Panc1 (cell line): ENCODE measurements around the gene SDK2. TPM values are rescaled to one million over a fixed set of nuclear protein-coding genes. Genes with fewer than 3 reads are reported as not detected.

Source experiments
- ATAC-seq: fragments of 200-7000 bp; cut with Tn5 transposase; 2 replicates; pipeline ENCODE4 v1.9.1; 2020; ENCODE audit warnings: mild to moderate bottlenecking, moderate library complexity
- BruUV-seq: library from RNA; stranded (reverse); fragments of 400-500 nt; replicated peaks from 2 replicates; lab custom pipeline; 2021; lab: Mats Ljungman, UMichigan
- CTCF ChIA-PET: fragments of 300-600 bp; sonication (Branson Sonifier 250); formaldehyde crosslinking; loops from one replicate; lab custom pipeline; 2022; ENCODE audit warnings: antibody characterized with exemption; lab: Charles Lee
- POLR2A ChIA-PET: fragments of 300-600 bp; sonication (Branson Sonifier 250); formaldehyde crosslinking; loops from one replicate; lab custom pipeline; 2022; ENCODE audit warnings: antibody characterized with exemption; lab: Charles Lee
- DNase-seq: peaks from one replicate; pipeline ENCODE4 v3.0.0-alpha.2; 2010; ENCODE audit warnings: low read depth, low spot score
- H3K27ac ChIP-seq: 2 replicates; pipeline ENCODE4 v1.5.1; 2011; ENCODE audit warnings: mild to moderate bottlenecking, low read length, inconsistent platforms
- H3K27me3 ChIP-seq: fragments of 200-500 bp; sonication (Bioruptor generic); 2 replicates; pipeline ENCODE4 v1.6.0; 2014; ENCODE audit warnings: low read length, inconsistent platforms; ENCODE audit not compliant: control insufficient read depth, insufficient read depth
- H3K36me3 ChIP-seq: fragments of 200-500 bp; sonication (Bioruptor generic); 2 replicates; pipeline ENCODE4 v1.5.1; 2014; ENCODE audit warnings: inconsistent platforms, mild to moderate bottlenecking, low read length, moderate library complexity; ENCODE audit not compliant: control insufficient read depth, insufficient read depth
- H3K4me1 ChIP-seq: 2 replicates; pipeline ENCODE4 v1.5.1; 2011; ENCODE audit warnings: inconsistent platforms, mild to moderate bottlenecking, low read length, moderate library complexity; ENCODE audit not compliant: control insufficient read depth, insufficient read depth
- H3K4me3 ChIP-seq, 2 experiments: 2 replicates each; pipeline ENCODE4 v1.5.1; 2011 to 2012; ENCODE audit warnings: low read depth in 2 of 2, low read length in 2 of 2, mild to moderate bottlenecking in 2 of 2, inconsistent platforms in 1 of 2, moderate library complexity in 1 of 2
- H3K9me3 ChIP-seq: fragments of 200-500 bp; sonication (Bioruptor generic); 2 replicates; pipeline ENCODE4 v1.5.1; 2014; ENCODE audit warnings: low read depth, mild to moderate bottlenecking, inconsistent platforms, low read length, moderate library complexity; ENCODE audit not compliant: control insufficient read depth, insufficient read depth
- CTCF ChIP-seq: fragments of 450-650 bp; IDR thresholded peaks from 2 replicates; pipeline ENCODE4 v1.5.1; 2017; ENCODE audit warnings: mild to moderate bottlenecking
- POLR2AphosphoS5 ChIP-seq: IDR thresholded peaks from 2 replicates; pipeline ENCODE4 v1.6.1; 2012; ENCODE audit warnings: mild to moderate bottlenecking, low read depth, low read length, moderate library complexity
- REST ChIP-seq, 2 experiments: IDR thresholded peaks; 2 replicates each; pipeline ENCODE4 v1.6.1; 2011 to 2012; ENCODE audit warnings: low read depth in 2 of 2, control low read depth in 1 of 2, low read length in 1 of 2, mild to moderate bottlenecking in 1 of 2, moderate library complexity in 1 of 2; ENCODE audit not compliant: insufficient read depth in 1 of 2
- SIN3A ChIP-seq: IDR thresholded peaks from 2 replicates; pipeline ENCODE4 v1.6.1; 2012; ENCODE audit warnings: low read depth, mild to moderate bottlenecking, low read length, moderate library complexity, borderline replicate concordance; ENCODE audit not compliant: insufficient read depth
- TCF7L2 ChIP-seq: IDR thresholded peaks from 2 replicates; pipeline ENCODE4 v1.6.1; 2011; ENCODE audit warnings: mild to moderate bottlenecking, low read depth, low read length, inconsistent platforms
- in situ Hi-C: cut with HindIII; loops from 2 replicates; pipeline ENCODE4 v1.10.0; 2016; ENCODE audit warnings: low sequenced_read_pairs, low pct_unique_long_range_greater_than_20kb
- intact Hi-C: fragments of 100-400 bp; cut with micrococcal nuclease; formaldehyde crosslinking; loops from one replicate; pipeline ENCODE4 v1.10.0; 2022; ENCODE audit not compliant: unreplicated experiment
- total RNA-seq: library from RNA; stranded (reverse); gene quantifications from one replicate; pipeline ENCODE4 v1.2.1, GENCODE V29; 2021; ENCODE audit not compliant: unreplicated experiment

Gene SDK2
- total RNA-seq, 1 experiment from 2014 or later: 0.41 TPM

GRCh38 chr17:73511719-73512115 is 132.5 kb downstream of the SDK2 start:
- no peak for TF ChIP-seq CTCF
- no peak for TF ChIP-seq REST (IDR thresholded peaks at IDR 0.05; ENCODE audit: insufficient read depth in 1 of 2, low read depth in 2 of 2, low read length in 1 of 2)
- TF ChIP-seq POLR2AphosphoS5: no peak
- no peak for TF ChIP-seq TCF7L2
- TF ChIP-seq SIN3A: no peak
- intact Hi-C loops (no loop called here), in situ Hi-C loops (no loop called here)
- H3K4me3 ChIP-seq: no peak overlapping the region
- peaks cover 6% of the 10 kb centered on the region for H3K27me3 ChIP-seq
- DNase-seq: no peak
- POLR2A ChIA-PET: no interaction called here
- no peaks in the 10 kb centered on the region for H3K36me3 ChIP-seq
- no peak overlapping the region for H3K27ac ChIP-seq
- BruUV-seq: no TSS peak
- no peaks in the 10 kb centered on the region for H3K9me3 ChIP-seq
- CTCF ChIA-PET: no interaction called here
- ATAC-seq: no peak
- H3K4me1 ChIP-seq: no peaks in the 10 kb centered on the region

- intact Hi-C loops: no loop called here
- Histone ChIP-seq H3K4me3 (no peak overlapping the region), H3K9me3 (no peaks in the 10 kb centered on the region), H3K27ac (no peak overlapping the region), H3K4me1 (no peaks in the 10 kb centered on the region), H3K36me3 (no peaks in the 10 kb centered on the region), H3K27me3 (peaks cover 6% of the 10 kb centered on the region)
- ChIA-PET POLR2A (no interaction called here), CTCF (no interaction called here)
- TF ChIP-seq SIN3A: no peak
- ATAC-seq (no peak), DNase-seq (no peak)
- BruUV-seq: no TSS peak
- in situ Hi-C loops: no loop called here
These were observed 133.1 kb downstream of the SDK2 start for GRCh38 chr17:73510981-73511718.

- BruUV-seq: no TSS peak
- Histone ChIP-seq H3K9me3 (no peaks in the 10 kb centered on the region), H3K27me3 (peaks cover 6% of the 10 kb centered on the region), H3K36me3 (no peaks in the 10 kb centered on the region), H3K27ac (no peak overlapping the region), H3K4me1 (no peaks in the 10 kb centered on the region), H3K4me3 (no peak overlapping the region)
- intact Hi-C loops (no loop called here), in situ Hi-C loops (no loop called here)
- CTCF ChIA-PET: no interaction called here
- DNase-seq: no peak
- TF ChIP-seq SIN3A (no peak), TCF7L2 (no peak), POLR2AphosphoS5 (no peak), CTCF (no peak), REST (IDR thresholded peaks at IDR 0.05; ENCODE audit: insufficient read depth in 1 of 2, low read depth in 2 of 2, low read length in 1 of 2) (no peak)
- POLR2A ChIA-PET: no interaction called here
- ATAC-seq: no peak
These were observed 135.2 kb downstream of the SDK2 start for GRCh38 chr17:73508931-73509605.
